ENCODE measurements around the gene RNF224. TPM values are rescaled to one million over a fixed set of nuclear protein-coding genes. Genes with fewer than 3 reads are reported as not detected.

RNF224 gene
- total RNA-seq, 1 donor from 2014 or later, result not detected

- Histone ChIP-seq H3K36me3 (ENCODE audit: control insufficient read depth in 3 of 3, insufficient read depth in 3 of 3, low read length in 3 of 3) (no peaks in the 10 kb centered on the region), H3K4me3 (ENCODE audit: low read length in 3 of 3) (no peak overlapping the region), H3K4me1 (ENCODE audit: control insufficient read depth in 3 of 3, insufficient read depth in 3 of 3, low read length in 3 of 3) (peaks cover 16 to 25% (median 20%) of the 10 kb centered on the region in 3 donors), H3K27ac (ENCODE audit: low read depth, low read length) (no peak overlapping the region), H3K9me3 (ENCODE audit: control insufficient read depth in 3 of 3, low read length in 3 of 3) (no peaks in the 10 kb centered on the region), H3K9ac (ENCODE audit: low read depth in 1 of 3, low read length in 3 of 3) (no peak overlapping the region), H3K27me3 (ENCODE audit: control insufficient read depth in 3 of 3, insufficient read depth in 3 of 3, low read length in 3 of 3) (peaks cover 34 to 60% (median 55%) of the 10 kb centered on the region in 3 donors)
Measured at GRCh38 chr9:137232510-137232909, 5.2 kb downstream of the RNF224 start.

DNA sequence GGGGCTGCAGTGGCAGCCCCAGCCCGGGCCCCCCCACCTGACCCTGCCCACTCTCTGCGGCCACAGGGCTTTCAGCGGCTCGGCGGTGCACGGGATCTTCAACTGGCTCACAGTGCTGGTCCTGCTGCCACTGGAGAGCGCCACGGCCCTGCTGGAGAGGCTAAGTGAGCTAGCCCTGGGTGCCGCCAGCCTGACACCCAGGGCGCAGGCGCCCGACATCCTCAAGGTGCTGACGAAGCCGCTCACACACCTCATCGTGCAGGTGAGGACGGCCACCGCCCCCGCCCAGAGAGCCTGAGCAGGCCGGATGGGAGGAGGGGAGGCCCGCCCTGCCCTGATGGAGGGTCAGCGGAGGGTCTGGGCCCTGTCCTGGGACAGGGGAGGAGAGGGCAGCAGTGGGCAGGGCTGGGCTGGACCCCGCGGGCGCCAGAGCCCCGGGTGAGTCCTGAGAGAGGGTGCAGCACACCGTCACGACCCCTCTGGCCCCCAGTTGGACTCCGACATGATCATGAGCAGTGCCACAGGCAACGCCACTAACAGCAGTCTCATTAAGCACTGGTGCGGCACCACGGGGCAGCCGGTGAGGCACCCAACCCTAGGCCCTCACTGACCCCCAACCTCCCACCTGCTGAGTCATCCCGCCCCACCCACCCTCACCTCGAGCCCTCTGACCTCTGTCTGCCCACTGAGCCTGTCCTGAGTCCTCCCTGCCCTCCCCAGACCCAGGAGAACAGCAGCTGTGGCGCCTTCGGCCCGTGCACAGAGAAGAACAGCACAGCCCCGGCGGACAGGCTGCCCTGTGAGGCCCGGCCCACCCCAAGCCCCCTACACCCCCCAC is 6.1 kb downstream of the RNF224 start:
- H3K4me3 ChIP-seq (ENCODE audit: low read length in 3 of 3), result no peak overlapping the region
- H3K4me1 ChIP-seq (ENCODE audit: control insufficient read depth in 3 of 3, insufficient read depth in 3 of 3, low read length in 3 of 3), result peaks cover 24 to 33% (median 29%) of the 10 kb centered on the region in 3 donors
- no peaks in the 10 kb centered on the region for H3K36me3 ChIP-seq (ENCODE audit: control insufficient read depth in 3 of 3, insufficient read depth in 3 of 3, low read length in 3 of 3)
- H3K9me3 ChIP-seq (ENCODE audit: control insufficient read depth in 3 of 3, low read length in 3 of 3), result no peaks in the 10 kb centered on the region
- H3K9ac ChIP-seq (ENCODE audit: low read depth in 1 of 3, low read length in 3 of 3), result no peak overlapping the region
- H3K27me3 ChIP-seq (ENCODE audit: control insufficient read depth in 3 of 3, insufficient read depth in 3 of 3, low read length in 3 of 3), result peaks cover 29 to 55% (median 50%) of the 10 kb centered on the region in 3 donors
- H3K27ac ChIP-seq (ENCODE audit: low read depth, low read length), result no peak overlapping the region

DNA sequence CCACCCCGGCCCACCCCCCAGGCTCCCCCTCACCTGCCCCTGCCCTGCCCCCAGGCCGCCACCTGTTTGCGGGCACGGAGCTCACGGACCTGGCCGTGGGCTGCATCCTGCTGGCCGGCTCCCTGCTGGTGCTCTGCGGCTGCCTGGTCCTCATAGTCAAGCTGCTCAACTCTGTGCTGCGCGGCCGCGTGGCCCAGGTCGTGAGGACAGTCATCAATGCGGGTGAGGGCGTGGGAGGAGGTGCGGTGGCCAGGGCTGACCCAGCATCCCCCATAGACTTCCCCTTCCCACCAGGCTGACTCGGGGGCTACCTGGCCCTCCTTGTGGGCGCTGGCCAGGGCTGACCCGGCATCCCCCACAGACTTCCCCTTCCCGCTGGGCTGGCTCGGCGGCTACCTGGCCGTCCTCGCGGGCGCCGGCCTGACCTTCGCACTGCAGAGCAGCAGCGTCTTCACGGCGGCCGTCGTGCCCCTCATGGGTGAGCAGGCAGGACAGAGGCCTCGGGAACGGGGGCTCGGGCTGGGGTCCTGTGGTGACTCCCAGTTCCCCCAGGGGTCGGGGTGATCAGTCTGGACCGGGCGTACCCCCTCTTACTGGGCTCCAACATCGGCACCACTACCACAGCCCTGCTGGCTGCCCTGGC is 6.9 kb downstream of the RNF224 start:
- H3K9me3 ChIP-seq (ENCODE audit: control insufficient read depth in 3 of 3, low read length in 3 of 3), result no peaks in the 10 kb centered on the region
- H3K27me3 ChIP-seq (ENCODE audit: control insufficient read depth in 3 of 3, insufficient read depth in 3 of 3, low read length in 3 of 3), result peaks cover 22 to 47% (median 42%) of the 10 kb centered on the region in 3 donors
- no peaks in the 10 kb centered on the region for H3K36me3 ChIP-seq (ENCODE audit: control insufficient read depth in 3 of 3, insufficient read depth in 3 of 3, low read length in 3 of 3)
- H3K4me1 ChIP-seq (ENCODE audit: control insufficient read depth in 3 of 3, insufficient read depth in 3 of 3, low read length in 3 of 3), result peaks cover 32 to 41% (median 37%) of the 10 kb centered on the region in 3 donors
- H3K4me3 ChIP-seq (ENCODE audit: low read length in 3 of 3), result no peak overlapping the region
- no peak overlapping the region for H3K27ac ChIP-seq (ENCODE audit: low read depth, low read length)
- H3K9ac ChIP-seq (ENCODE audit: low read depth in 1 of 3, low read length in 3 of 3), result no peak overlapping the region

DNA sequence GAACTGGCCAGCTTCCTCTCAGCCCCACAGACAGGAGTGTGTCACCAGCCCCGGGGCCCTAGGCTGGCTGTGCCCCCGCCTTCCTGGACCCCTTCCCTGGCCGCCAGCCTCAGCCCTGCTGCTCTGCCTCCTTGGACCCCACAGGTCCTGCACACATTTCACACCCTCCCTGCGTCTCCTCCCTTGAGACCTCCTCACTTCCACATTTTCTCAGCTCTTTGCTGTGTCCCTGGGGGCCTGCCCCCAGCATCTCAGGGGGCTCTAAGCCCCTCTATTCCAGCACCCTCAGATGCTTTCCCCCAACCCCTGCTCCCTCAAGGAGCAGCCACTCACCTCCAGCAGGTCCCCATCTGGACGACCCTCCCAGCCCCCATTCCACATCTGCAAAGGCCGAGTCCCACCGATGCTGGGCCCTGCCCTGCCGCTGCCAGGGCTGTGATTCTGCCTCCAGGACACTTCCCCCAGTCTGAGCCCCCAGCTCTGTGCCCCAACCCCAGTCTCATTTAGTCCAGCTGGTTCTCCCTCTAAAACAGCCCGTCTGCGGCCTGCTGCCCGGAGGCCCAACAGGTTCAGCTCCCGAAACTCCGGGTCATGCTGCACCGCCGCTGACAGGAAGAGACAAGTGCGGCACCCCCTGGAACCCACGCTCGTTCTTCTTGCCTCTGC is 7.6 kb downstream of the RNF224 start:
- Histone ChIP-seq H3K4me3 (ENCODE audit: low read length in 3 of 3) (no peak overlapping the region), H3K36me3 (ENCODE audit: control insufficient read depth in 3 of 3, insufficient read depth in 3 of 3, low read length in 3 of 3) (no peaks in the 10 kb centered on the region), H3K9ac (ENCODE audit: low read depth in 1 of 3, low read length in 3 of 3) (no peak overlapping the region)

GRCh38 chr9:137235424-137236237 is 8.3 kb downstream of the RNF224 start:
- H3K4me3 ChIP-seq (ENCODE audit: low read length in 3 of 3), result peak overlapping the region in 2 of 3 donors; percentile 56 to 61
- H3K4me1 ChIP-seq (ENCODE audit: control insufficient read depth in 3 of 3, insufficient read depth in 3 of 3, low read length in 3 of 3), result peaks cover 36 to 45% (median 42%) of the 10 kb centered on the region in 3 donors
- H3K27me3 ChIP-seq (ENCODE audit: control insufficient read depth in 3 of 3, insufficient read depth in 3 of 3, low read length in 3 of 3), result peaks cover 7 to 35% (median 30%) of the 10 kb centered on the region in 3 donors
- H3K27ac ChIP-seq (ENCODE audit: low read depth, low read length), result no peak overlapping the region
- H3K36me3 ChIP-seq (ENCODE audit: control insufficient read depth in 3 of 3, insufficient read depth in 3 of 3, low read length in 3 of 3), result no peaks in the 10 kb centered on the region
- no peaks in the 10 kb centered on the region for H3K9me3 ChIP-seq (ENCODE audit: control insufficient read depth in 3 of 3, low read length in 3 of 3)
- peak overlapping the region; percentile 33 to 74 (median 64) for H3K9ac ChIP-seq (ENCODE audit: low read depth in 1 of 3, low read length in 3 of 3)

More for the DNA sequence above, 7.6 kb downstream of the RNF224 start:
- H3K9me3 ChIP-seq (ENCODE audit: control insufficient read depth in 3 of 3, low read length in 3 of 3), result no peaks in the 10 kb centered on the region
- H3K27ac ChIP-seq (ENCODE audit: low read depth, low read length), result no peak overlapping the region
- H3K27me3 ChIP-seq (ENCODE audit: control insufficient read depth in 3 of 3, insufficient read depth in 3 of 3, low read length in 3 of 3), result peaks cover 15 to 42% (median 37%) of the 10 kb centered on the region in 3 donors
- peaks cover 33 to 45% (median 40%) of the 10 kb centered on the region in 3 donors for H3K4me1 ChIP-seq (ENCODE audit: control insufficient read depth in 3 of 3, insufficient read depth in 3 of 3, low read length in 3 of 3)

- H3K36me3 ChIP-seq (ENCODE audit: control insufficient read depth in 3 of 3, insufficient read depth in 3 of 3, low read length in 3 of 3), result no peaks in the 10 kb centered on the region
- peak overlapping the region; percentile 48 to 64 (median 61) for H3K4me3 ChIP-seq (ENCODE audit: low read length in 3 of 3)
- peaks cover 36 to 45% (median 42%) of the 10 kb centered on the region in 3 donors for H3K4me1 ChIP-seq (ENCODE audit: control insufficient read depth in 3 of 3, insufficient read depth in 3 of 3, low read length in 3 of 3)
- peak overlapping the region; percentile 64 to 74 (median 68) for H3K9ac ChIP-seq (ENCODE audit: low read depth in 1 of 3, low read length in 3 of 3)
- peak overlapping the region; percentile 81 for H3K27ac ChIP-seq (ENCODE audit: low read depth, low read length)
- peaks cover 1 to 27% (median 22%) of the 10 kb centered on the region in 3 donors for H3K27me3 ChIP-seq (ENCODE audit: control insufficient read depth in 3 of 3, insufficient read depth in 3 of 3, low read length in 3 of 3)
- H3K9me3 ChIP-seq (ENCODE audit: control insufficient read depth in 3 of 3, low read length in 3 of 3), result no peaks in the 10 kb centered on the region
Measured at GRCh38 chr9:137236238-137236935, 9.1 kb downstream of the RNF224 start.

DNA sequence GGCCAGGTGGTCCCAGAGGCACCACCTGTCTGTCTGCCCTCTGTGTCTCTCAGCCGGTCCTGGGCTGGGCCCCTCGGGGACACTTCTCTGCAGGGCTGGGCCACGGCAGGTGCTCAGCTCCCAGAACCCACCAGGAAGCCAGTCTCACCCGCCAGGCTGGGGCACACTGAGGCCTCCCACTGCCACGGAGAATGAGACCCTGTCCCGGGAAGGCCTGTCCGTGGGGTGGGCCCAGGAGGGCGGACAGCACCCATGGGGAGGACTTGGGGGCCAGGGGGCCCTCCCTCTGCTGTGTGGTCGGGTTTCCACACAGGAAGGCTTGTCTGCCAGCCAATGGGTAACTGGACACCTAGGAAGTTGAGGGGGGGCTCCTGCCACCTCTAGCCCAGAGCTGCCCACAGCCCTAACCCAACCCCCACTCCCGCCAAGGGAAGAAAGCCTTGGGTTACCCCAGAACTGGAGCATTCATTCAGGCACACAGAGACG is 9.7 kb downstream of the RNF224 start:
- peaks cover 0 to 21% (median 16%) of the 10 kb centered on the region in 3 donors for H3K27me3 ChIP-seq (ENCODE audit: control insufficient read depth in 3 of 3, insufficient read depth in 3 of 3, low read length in 3 of 3)
- peaks cover under 1 to 4% (median 1%) of the 10 kb centered on the region in 3 donors for H3K36me3 ChIP-seq (ENCODE audit: control insufficient read depth in 3 of 3, insufficient read depth in 3 of 3, low read length in 3 of 3)
- H3K27ac ChIP-seq (ENCODE audit: low read depth, low read length), result peak overlapping the region; percentile 81
- peak overlapping the region; percentile 48 to 64 (median 61) for H3K4me3 ChIP-seq (ENCODE audit: low read length in 3 of 3)
- peaks cover 37 to 47% (median 43%) of the 10 kb centered on the region in 3 donors for H3K4me1 ChIP-seq (ENCODE audit: control insufficient read depth in 3 of 3, insufficient read depth in 3 of 3, low read length in 3 of 3)
- H3K9ac ChIP-seq (ENCODE audit: low read depth in 1 of 3, low read length in 3 of 3), result peak overlapping the region; percentile 64 to 74 (median 68)
- no peaks in the 10 kb centered on the region for H3K9me3 ChIP-seq (ENCODE audit: control insufficient read depth in 3 of 3, low read length in 3 of 3)

- Histone ChIP-seq H3K4me3 (ENCODE audit: low read length in 3 of 3) (peak overlapping the region in 1 of 3 donors; percentile 43), H3K4me1 (ENCODE audit: control insufficient read depth in 3 of 3, insufficient read depth in 3 of 3, low read length in 3 of 3) (peaks cover 47 to 58% (median 52%) of the 10 kb centered on the region in 3 donors), H3K27ac (ENCODE audit: low read depth, low read length) (peak overlapping the region; percentile 81), H3K27me3 (ENCODE audit: control insufficient read depth in 3 of 3, insufficient read depth in 3 of 3, low read length in 3 of 3) (peaks cover 0 to 17% (median 9%) of the 10 kb centered on the region in 3 donors), H3K9me3 (ENCODE audit: control insufficient read depth in 3 of 3, low read length in 3 of 3) (no peaks in the 10 kb centered on the region), H3K9ac (ENCODE audit: low read depth in 1 of 3, low read length in 3 of 3) (peak overlapping the region; percentile 64 to 74 (median 68)), H3K36me3 (ENCODE audit: control insufficient read depth in 3 of 3, insufficient read depth in 3 of 3, low read length in 3 of 3) (peaks cover 10 to 14% (median 12%) of the 10 kb centered on the region in 3 donors)
Measured at GRCh38 chr9:137237759-137238726, 10.7 kb downstream of the RNF224 start.

Measured in skeletal muscle tissue (tissue), 4 donors.